GM23248 (cell line): Measurements from ENCODE around the gene PPP1R1A.

Source experiments
- EZH2 ChIP-seq: fragments of 200-600 bp; sonication (generic); IDR thresholded peaks from 2 replicates; pipeline ENCODE4 v1.6.1; 2018; ENCODE audit warnings: antibody characterized with exemption, mild to moderate bottlenecking; ENCODE audit not compliant: insufficient read depth, poor library complexity, severe bottlenecking
- EZH2phosphoT487 ChIP-seq: fragments of 200-600 bp; sonication (generic); IDR thresholded peaks from 2 replicates; pipeline ENCODE4 v1.6.1; 2018; ENCODE audit warnings: antibody characterized with exemption, moderate library complexity, mild to moderate bottlenecking, low read depth; ENCODE audit not compliant: insufficient read depth

DNA sequence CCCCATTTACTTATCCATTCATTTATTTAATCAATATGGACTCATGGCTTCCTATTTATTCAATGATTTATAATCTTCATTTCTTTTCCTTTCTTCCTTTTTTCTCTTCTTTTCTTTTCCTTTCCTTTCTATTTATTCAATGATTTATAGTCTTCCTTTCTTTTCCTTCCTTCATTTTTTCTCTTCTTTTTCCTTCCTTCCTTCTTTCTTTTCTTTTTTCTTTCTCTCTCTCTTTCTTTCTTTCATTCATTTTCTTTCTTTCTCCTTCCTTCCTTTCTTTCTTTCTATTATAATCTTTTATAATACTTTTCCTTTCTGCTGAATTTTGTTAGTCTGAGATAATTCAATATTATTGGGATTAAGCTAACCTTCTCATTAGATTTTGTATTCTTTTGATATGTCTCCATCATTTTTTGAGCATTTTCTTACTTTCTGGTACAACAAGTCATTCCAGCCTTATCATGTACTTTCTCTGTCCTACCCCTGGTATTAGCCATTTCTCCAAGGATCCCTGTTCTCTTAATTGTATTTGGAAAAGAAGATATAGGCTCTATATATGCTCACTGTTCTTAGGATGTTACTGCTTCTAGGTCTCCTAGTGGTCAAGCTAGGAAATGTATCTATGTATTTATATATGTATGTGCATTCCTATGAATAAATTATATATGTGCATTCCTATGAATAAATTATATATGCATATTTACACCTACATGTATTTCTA lies 34.2 kb upstream of the PPP1R1A start:
- no peak for TF ChIP-seq EZH2
- TF ChIP-seq EZH2phosphoT487: no peak
